Gastroesophageal sphincter (tissue), 4 donors: Measurements from ENCODE around the gene NHEJ1. TPM values are rescaled to one million over a fixed set of nuclear protein-coding genes. Genes with fewer than 3 reads are reported as not detected.

Experiments
- ATAC-seq: fragments of 150-250 bp; one replicate; pipeline ENCODE4 v1.9.1; 2016; ENCODE audit warnings: mild to moderate bottlenecking, moderate library complexity
- H3K27ac ChIP-seq, 4 donors: fragments of 200-600 bp; sonication (generic) in 3 of 4; 1 replicate in 3 of 4; 2 replicates in 1 of 4; pipeline ENCODE4 v1.5.1; 2016 to 2019
- H3K27me3 ChIP-seq: fragments of 200-600 bp; sonication (generic); one replicate; pipeline ENCODE4 v1.5.1; 2019
- H3K36me3 ChIP-seq, 2 donors: fragments of 200-600 bp; sonication (generic); one replicate each; pipeline ENCODE4 v1.5.1; 2019; ENCODE audit warnings: control low read depth in 1 of 2
- H3K4me1 ChIP-seq, 3 donors: fragments of 200-600 bp; sonication (generic); 1 replicate in 2 of 3; 2 replicates in 1 of 3; pipeline ENCODE4 v1.5.1; 2016 to 2019; ENCODE audit warnings: control low read depth in 2 of 3
- H3K4me3 ChIP-seq, 2 donors: fragments of 200-600 bp; sonication (generic); one replicate each; pipeline ENCODE4 v1.5.1; 2019; ENCODE audit warnings: mild to moderate bottlenecking in 1 of 2, moderate library complexity in 1 of 2
- H3K9me3 ChIP-seq, 3 donors: fragments of 200-600 bp; sonication (generic); one replicate each; pipeline ENCODE4 v1.5.1; 2017 to 2019; ENCODE audit warnings: control low read depth in 2 of 3
- EP300 ChIP-seq: sonication (generic); formaldehyde crosslinking; IDR thresholded peaks from one replicate; pipeline ENCODE4 v1.6.1; 2017; ENCODE audit warnings: antibody characterized with exemption, mild to moderate bottlenecking
- POLR2A ChIP-seq, 2 donors: fragments of 450-650 bp; IDR thresholded peaks; one replicate each; pipeline ENCODE4 v1.6.1; 2017; ENCODE audit warnings: antibody characterized with exemption in 2 of 2, mild to moderate bottlenecking in 2 of 2, moderate library complexity in 1 of 2
- POLR2AphosphoS5 ChIP-seq: sonication (generic); formaldehyde crosslinking; IDR thresholded peaks from one replicate; pipeline ENCODE4 v1.6.1; 2017; ENCODE audit warnings: antibody characterized with exemption
- WGBS, 2 donors: methylation state at CpG; one replicate each; pipeline ENCODE4 v1.1.5; 2018; ENCODE audit warnings: low coverage in 1 of 2; 5-methylcytosine and 5-hydroxymethylcytosine counted together
- total RNA-seq, 4 donors: library from RNA; depleted of rRNA; stranded (reverse); fragments of >200 nt; gene quantifications; one replicate each; pipeline ENCODE4 v1.1.0, GENCODE V29; 2016
- TF ChIP-seq, protein P1 (sequence below), 4 experiments: fragments of 200-600 bp in 2 of 4; fragments of 450-650 bp in 2 of 4; sonication (generic) in 1 of 4; IDR thresholded peaks; one replicate each; pipeline ENCODE4 v1.5.1; 2017 to 2019; ENCODE audit warnings: antibody characterized with exemption in 4 of 4, mild to moderate bottlenecking in 2 of 4, moderate library complexity in 2 of 4

Gene NHEJ1
- total RNA-seq, 4 donors from 2014 or later: 12.8 to 25.5 (median 17.4) TPM

DNA sequence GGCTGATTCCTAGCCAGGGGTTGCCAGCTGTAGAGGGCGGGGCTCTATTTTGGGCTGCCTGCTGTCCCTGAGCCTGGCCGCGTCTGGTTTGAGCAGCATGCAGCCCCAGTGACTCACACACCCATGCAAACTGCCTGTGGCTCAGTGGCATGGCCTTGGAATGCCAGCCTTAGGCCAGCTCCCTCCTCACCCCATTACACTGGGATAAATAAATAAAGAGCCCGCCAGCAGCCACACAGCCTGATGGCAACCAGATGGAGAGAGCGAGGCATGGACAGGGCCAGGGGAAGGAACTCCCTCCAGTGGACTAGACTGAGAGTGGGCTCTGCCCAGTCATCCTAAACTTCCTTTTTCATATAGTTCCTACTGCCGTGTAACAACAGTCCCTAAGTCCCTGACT, 18.3 kb downstream of the NHEJ1 start:
- no peaks in the 10 kb centered on the region for H3K27me3 ChIP-seq
- no peak overlapping the region for H3K4me3 ChIP-seq
- peaks cover 0 to 89% of the 10 kb centered on the region in 2 donors for H3K36me3 ChIP-seq
- no peak for ATAC-seq
- H3K27ac ChIP-seq: no peak overlapping the region
- H3K4me1 ChIP-seq: no peaks in the 10 kb centered on the region
- H3K9me3 ChIP-seq: no peaks in the 10 kb centered on the region
- TF ChIP-seq POLR2AphosphoS5 (no peak), POLR2A (IDR thresholded peaks at IDR 0.05) (no peak), EP300 (no peak)
- TF ChIP-seq, protein P1, sequence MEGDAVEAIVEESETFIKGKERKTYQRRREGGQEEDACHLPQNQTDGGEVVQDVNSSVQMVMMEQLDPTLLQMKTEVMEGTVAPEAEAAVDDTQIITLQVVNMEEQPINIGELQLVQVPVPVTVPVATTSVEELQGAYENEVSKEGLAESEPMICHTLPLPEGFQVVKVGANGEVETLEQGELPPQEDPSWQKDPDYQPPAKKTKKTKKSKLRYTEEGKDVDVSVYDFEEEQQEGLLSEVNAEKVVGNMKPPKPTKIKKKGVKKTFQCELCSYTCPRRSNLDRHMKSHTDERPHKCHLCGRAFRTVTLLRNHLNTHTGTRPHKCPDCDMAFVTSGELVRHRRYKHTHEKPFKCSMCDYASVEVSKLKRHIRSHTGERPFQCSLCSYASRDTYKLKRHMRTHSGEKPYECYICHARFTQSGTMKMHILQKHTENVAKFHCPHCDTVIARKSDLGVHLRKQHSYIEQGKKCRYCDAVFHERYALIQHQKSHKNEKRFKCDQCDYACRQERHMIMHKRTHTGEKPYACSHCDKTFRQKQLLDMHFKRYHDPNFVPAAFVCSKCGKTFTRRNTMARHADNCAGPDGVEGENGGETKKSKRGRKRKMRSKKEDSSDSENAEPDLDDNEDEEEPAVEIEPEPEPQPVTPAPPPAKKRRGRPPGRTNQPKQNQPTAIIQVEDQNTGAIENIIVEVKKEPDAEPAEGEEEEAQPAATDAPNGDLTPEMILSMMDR (IDR thresholded peaks at IDR 0.05): no peak
- WGBS, 2 donors: 85 to 100% methylated on average over 1 of the region's 6 CpGs

DNA sequence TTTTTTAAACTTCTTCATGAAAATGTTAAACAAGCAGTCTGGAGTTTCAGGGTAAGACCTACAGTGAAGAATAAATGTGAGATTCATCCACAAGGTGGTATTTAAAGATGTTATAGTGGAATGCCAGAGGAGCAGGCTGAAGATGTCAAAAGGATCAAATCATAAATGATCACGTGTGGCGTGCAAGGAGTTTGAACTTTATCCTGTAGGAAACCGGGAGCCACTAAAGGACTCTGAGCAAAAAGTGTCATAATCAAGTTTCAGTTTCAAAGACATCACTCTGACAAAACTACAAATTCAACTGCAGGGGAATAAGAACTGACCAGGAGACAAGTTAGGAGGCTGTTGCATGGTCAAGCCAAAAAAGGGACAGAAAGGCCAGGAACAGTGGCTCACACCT, 19.9 kb downstream of the NHEJ1 start:
- no peak for TF ChIP-seq EP300
- TF ChIP-seq POLR2AphosphoS5: no peak
- TF ChIP-seq, protein P1 (IDR thresholded peaks at IDR 0.05): no peak
- TF ChIP-seq POLR2A (IDR thresholded peaks at IDR 0.05): no peak
- Histone ChIP-seq H3K27ac (no peak overlapping the region), H3K4me1 (no peaks in the 10 kb centered on the region), H3K9me3 (no peaks in the 10 kb centered on the region), H3K36me3 (peaks cover 0 to 78% of the 10 kb centered on the region in 2 donors), H3K4me3 (no peak overlapping the region), H3K27me3 (no peaks in the 10 kb centered on the region)
- ATAC-seq: no peak
- 86 to 94% methylated on average over 3 of the region's 3 CpGs for WGBS, 2 donors

DNA sequence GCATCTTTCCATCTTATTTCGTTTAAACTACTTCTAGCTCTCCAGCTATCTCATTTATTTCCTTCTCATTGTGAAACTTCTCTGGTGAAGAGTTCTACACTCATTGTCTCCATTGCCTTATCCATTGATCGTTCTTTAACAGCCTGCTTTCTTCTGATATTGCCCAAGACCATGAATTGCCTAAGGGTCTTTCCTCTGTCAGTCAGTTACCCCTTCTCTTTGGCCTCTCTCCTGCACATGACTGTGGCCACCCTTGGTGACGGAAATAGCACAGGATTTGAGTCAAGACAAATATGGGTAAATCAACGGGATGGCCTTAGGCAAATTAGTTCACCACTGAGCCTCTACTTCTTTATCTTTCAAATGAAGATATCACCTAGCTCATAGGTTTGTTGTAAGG, 26.6 kb downstream of the NHEJ1 start:
- Histone ChIP-seq H3K36me3 (peaks cover 0 to 17% of the 10 kb centered on the region in 2 donors), H3K4me1 (peaks cover 0 to 33% (median 0%) of the 10 kb centered on the region in 3 donors), H3K4me3 (no peak overlapping the region), H3K9me3 (no peaks in the 10 kb centered on the region), H3K27me3 (no peaks in the 10 kb centered on the region), H3K27ac (no peak overlapping the region)
- 88 to 94% methylated on average over 4 of the region's 4 CpGs for WGBS, 2 donors
- TF ChIP-seq EP300 (no peak), POLR2A (IDR thresholded peaks at IDR 0.05) (no peak), POLR2AphosphoS5 (no peak)
- TF ChIP-seq, protein P1 (IDR thresholded peaks at IDR 0.05): no peak
- no peak for ATAC-seq

DNA sequence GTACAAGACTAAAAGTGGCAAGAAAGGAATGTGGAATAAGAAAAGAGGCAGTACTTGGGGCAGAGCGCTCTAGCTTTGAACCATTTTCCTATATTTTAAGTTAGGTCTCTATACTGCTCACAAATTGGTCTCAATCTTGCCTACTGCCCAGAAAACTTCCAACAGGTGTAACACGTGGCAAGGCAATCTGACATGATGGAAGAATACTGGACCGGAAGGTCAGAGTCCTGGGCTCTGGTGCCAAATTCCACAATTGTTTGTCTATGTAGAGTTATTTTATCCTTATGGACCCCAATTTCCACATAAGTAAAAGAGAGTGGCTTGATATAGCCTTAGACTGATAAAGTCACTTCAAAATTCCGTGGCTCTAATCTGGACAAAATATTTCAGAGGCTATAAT, 28.9 kb downstream of the NHEJ1 start:
- H3K4me3 ChIP-seq: no peak overlapping the region
- peaks cover 0 to 10% of the 10 kb centered on the region in 2 donors for H3K36me3 ChIP-seq
- ATAC-seq: no peak
- peaks cover 0 to 34% (median 0%) of the 10 kb centered on the region in 3 donors for H3K4me1 ChIP-seq
- 38 to 73% methylated on average over 3 to 4 of the region's 4 CpGs for WGBS, 2 donors
- no peak overlapping the region for H3K27ac ChIP-seq
- no peaks in the 10 kb centered on the region for H3K9me3 ChIP-seq
- TF ChIP-seq POLR2A (IDR thresholded peaks at IDR 0.05) (no peak), POLR2AphosphoS5 (no peak), EP300 (no peak)
- TF ChIP-seq, protein P1 (IDR thresholded peaks at IDR 0.05): no peak
- no peaks in the 10 kb centered on the region for H3K27me3 ChIP-seq

DNA sequence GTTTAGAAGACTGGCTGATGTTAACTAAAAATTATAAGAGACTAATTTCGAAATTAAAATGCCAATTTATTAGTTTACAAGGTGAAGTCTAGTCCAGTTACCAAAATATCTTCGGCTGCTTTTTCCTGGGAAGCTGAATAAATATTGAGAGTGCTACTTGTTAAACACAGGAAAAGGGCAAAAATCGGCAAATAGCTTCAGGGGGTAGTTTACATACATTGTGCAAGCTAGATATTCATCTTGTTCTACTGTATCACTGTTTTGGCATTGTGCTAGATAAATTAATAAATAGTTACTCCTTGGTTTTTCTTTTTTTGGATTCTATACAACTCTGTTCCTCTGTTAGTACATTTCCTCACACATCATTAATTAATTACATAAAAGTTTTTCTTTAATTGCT, 29.3 kb downstream of the NHEJ1 start:
- H3K4me1 ChIP-seq: peaks cover 0 to 35% (median 0%) of the 10 kb centered on the region in 3 donors
- no peak overlapping the region for H3K4me3 ChIP-seq
- H3K36me3 ChIP-seq: peaks cover 0 to 6% of the 10 kb centered on the region in 2 donors
- H3K27ac ChIP-seq: no peak overlapping the region
- WGBS, 2 donors: 15 to 66% methylated on average over 3 of the region's 3 CpGs
- H3K9me3 ChIP-seq: no peaks in the 10 kb centered on the region
- no peak for ATAC-seq
- TF ChIP-seq EP300 (no peak), POLR2A (IDR thresholded peaks at IDR 0.05) (no peak), POLR2AphosphoS5 (no peak)
- TF ChIP-seq, protein P1 (IDR thresholded peaks at IDR 0.05): no peak
- H3K27me3 ChIP-seq: no peaks in the 10 kb centered on the region
